ENCODE measurements around the gene ZNF121.

DNA sequence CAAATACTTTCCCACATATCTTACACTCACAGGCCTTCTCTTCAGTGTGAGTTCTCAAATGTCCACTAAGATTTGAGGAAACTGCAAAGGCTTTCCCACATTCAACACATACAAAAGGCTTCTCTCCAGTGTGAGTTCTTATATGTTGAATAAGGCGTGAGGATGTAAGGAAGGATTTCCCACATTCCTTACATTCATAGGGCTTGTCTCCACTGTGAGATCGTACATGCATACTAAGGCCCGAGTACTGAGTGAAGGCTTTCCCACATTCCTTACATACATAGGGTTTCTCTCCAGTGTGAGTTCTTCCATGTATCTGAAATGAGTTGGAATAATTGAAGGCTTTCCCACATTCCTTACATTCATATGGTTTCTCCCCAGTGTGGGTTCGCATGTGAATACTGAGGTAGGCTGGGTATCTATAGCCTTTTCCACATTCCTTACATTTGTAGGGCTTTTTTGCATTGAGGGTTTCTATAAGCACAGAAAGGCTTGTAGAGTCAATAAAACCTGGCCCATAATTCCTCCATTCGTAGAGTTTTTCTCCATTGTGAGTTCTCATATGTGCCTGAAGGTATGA, 55.5 kb downstream of the ZNF121 start:
- TF ChIP-seq TAF1 (IDR thresholded peaks at IDR 0.05; ENCODE audit: borderline replicate concordance, insufficient read depth, low read length), result no peak
- TF ChIP-seq, protein P1, sequence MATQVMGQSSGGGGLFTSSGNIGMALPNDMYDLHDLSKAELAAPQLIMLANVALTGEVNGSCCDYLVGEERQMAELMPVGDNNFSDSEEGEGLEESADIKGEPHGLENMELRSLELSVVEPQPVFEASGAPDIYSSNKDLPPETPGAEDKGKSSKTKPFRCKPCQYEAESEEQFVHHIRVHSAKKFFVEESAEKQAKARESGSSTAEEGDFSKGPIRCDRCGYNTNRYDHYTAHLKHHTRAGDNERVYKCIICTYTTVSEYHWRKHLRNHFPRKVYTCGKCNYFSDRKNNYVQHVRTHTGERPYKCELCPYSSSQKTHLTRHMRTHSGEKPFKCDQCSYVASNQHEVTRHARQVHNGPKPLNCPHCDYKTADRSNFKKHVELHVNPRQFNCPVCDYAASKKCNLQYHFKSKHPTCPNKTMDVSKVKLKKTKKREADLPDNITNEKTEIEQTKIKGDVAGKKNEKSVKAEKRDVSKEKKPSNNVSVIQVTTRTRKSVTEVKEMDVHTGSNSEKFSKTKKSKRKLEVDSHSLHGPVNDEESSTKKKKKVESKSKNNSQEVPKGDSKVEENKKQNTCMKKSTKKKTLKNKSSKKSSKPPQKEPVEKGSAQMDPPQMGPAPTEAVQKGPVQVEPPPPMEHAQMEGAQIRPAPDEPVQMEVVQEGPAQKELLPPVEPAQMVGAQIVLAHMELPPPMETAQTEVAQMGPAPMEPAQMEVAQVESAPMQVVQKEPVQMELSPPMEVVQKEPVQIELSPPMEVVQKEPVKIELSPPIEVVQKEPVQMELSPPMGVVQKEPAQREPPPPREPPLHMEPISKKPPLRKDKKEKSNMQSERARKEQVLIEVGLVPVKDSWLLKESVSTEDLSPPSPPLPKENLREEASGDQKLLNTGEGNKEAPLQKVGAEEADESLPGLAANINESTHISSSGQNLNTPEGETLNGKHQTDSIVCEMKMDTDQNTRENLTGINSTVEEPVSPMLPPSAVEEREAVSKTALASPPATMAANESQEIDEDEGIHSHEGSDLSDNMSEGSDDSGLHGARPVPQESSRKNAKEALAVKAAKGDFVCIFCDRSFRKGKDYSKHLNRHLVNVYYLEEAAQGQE (IDR thresholded peaks at IDR 0.05; ENCODE audit: insufficient read depth in 1 of 2, low read depth in 2 of 2, low read length in 2 of 2), result no peak

Measured in PFSK-1 (cell line).